Measurements from ENCODE around the gene SMYD3. TPM values are rescaled to one million over a fixed set of nuclear protein-coding genes. Genes with fewer than 3 reads are reported as not detected.

Gene SMYD3
- total RNA-seq, 1 donor from 2014 or later = 35.4 TPM

- Mint-ChIP-seq H3K36me3 (ENCODE audit: low read depth, unreplicated experiment) (no peaks in the 10 kb centered on the region), H3K9me3 (ENCODE audit: unreplicated experiment) (no peaks in the 10 kb centered on the region)
- TF ChIP-seq CTCF (IDR thresholded peaks at IDR 0.05; ENCODE audit: unreplicated experiment) = no peak
Observed at GRCh38 chr1:245863566-245864184, 643.4 kb downstream of the SMYD3 start.

GRCh38 chr1:245862812-245863540 is 644.1 kb downstream of the SMYD3 start:
- no peak overlapping the region for H3K4me3 Mint-ChIP-seq (ENCODE audit: unreplicated experiment)
- no peaks in the 10 kb centered on the region for H3K9me3 Mint-ChIP-seq (ENCODE audit: unreplicated experiment)
- H3K27ac Mint-ChIP-seq (ENCODE audit: unreplicated experiment) = no peak overlapping the region
- H3K27me3 Mint-ChIP-seq (ENCODE audit: unreplicated experiment) = no peaks in the 10 kb centered on the region
- DNase-seq (ENCODE audit: low spot score) = no peak
- no peak for TF ChIP-seq CTCF (IDR thresholded peaks at IDR 0.05; ENCODE audit: unreplicated experiment)
- no peaks in the 10 kb centered on the region for H3K36me3 Mint-ChIP-seq (ENCODE audit: low read depth, unreplicated experiment)
- H3K4me1 Mint-ChIP-seq (ENCODE audit: unreplicated experiment) = no peaks in the 10 kb centered on the region

More at GRCh38 chr1:245863566-245864184, 643.4 kb downstream of the SMYD3 start:
- no peak for DNase-seq (ENCODE audit: low spot score)
- Mint-ChIP-seq H3K4me3 (ENCODE audit: unreplicated experiment) (no peak overlapping the region), H3K27ac (ENCODE audit: unreplicated experiment) (no peak overlapping the region), H3K27me3 (ENCODE audit: unreplicated experiment) (no peaks in the 10 kb centered on the region), H3K4me1 (ENCODE audit: unreplicated experiment) (no peaks in the 10 kb centered on the region)

- TF ChIP-seq CTCF (IDR thresholded peaks at IDR 0.05; ENCODE audit: unreplicated experiment) = no peak
- Mint-ChIP-seq H3K36me3 (ENCODE audit: low read depth, unreplicated experiment) (peaks cover 4% of the 10 kb centered on the region), H3K27ac (ENCODE audit: unreplicated experiment) (no peak overlapping the region), H3K9me3 (ENCODE audit: unreplicated experiment) (no peaks in the 10 kb centered on the region), H3K27me3 (ENCODE audit: unreplicated experiment) (no peaks in the 10 kb centered on the region), H3K4me1 (ENCODE audit: unreplicated experiment) (peaks cover 13% of the 10 kb centered on the region), H3K4me3 (ENCODE audit: unreplicated experiment) (no peak overlapping the region)
- DNase-seq (ENCODE audit: low spot score) = no peak
Observed at GRCh38 chr1:245860657-245861544, 646.2 kb downstream of the SMYD3 start.

GRCh38 chr1:245859493-245860114 is 647.5 kb downstream of the SMYD3 start:
- H3K4me1 Mint-ChIP-seq (ENCODE audit: unreplicated experiment) = peaks cover 13% of the 10 kb centered on the region
- TF ChIP-seq CTCF (IDR thresholded peaks at IDR 0.05; ENCODE audit: unreplicated experiment) = no peak
- no peaks in the 10 kb centered on the region for H3K27me3 Mint-ChIP-seq (ENCODE audit: unreplicated experiment)
- H3K36me3 Mint-ChIP-seq (ENCODE audit: low read depth, unreplicated experiment) = peaks cover 6% of the 10 kb centered on the region
- no peaks in the 10 kb centered on the region for H3K9me3 Mint-ChIP-seq (ENCODE audit: unreplicated experiment)
- DNase-seq (ENCODE audit: low spot score) = no peak
- no peak overlapping the region for H3K27ac Mint-ChIP-seq (ENCODE audit: unreplicated experiment)
- no peak overlapping the region for H3K4me3 Mint-ChIP-seq (ENCODE audit: unreplicated experiment)

All from endothelial cell (in vitro differentiated cells).